Mesothelial cell of epicardium (in vitro differentiated cells): ENCODE data around the gene FFAR2. TPM values are rescaled to one million over a fixed set of nuclear protein-coding genes. Genes with fewer than 3 reads are reported as not detected.

Experiments used
- DNase-seq, 2 experiments: peaks; one replicate each; pipeline ENCODE4 v3.0.0; 2021; ENCODE audit warnings: low spot score in 2 of 2; ENCODE audit not compliant: unreplicated experiment in 2 of 2
- H3K27ac Mint-ChIP-seq: 2 replicates; pipeline ENCODE4 v1.8.0; 2021; ENCODE audit warnings: mixed read lengths
- H3K27me3 Mint-ChIP-seq: 2 replicates; pipeline ENCODE4 v1.8.0; 2021; ENCODE audit warnings: low read depth, mixed read lengths
- H3K36me3 Mint-ChIP-seq: 2 replicates; pipeline ENCODE4 v1.8.0; 2021; ENCODE audit warnings: mixed read lengths
- H3K4me1 Mint-ChIP-seq: 2 replicates; pipeline ENCODE4 v1.8.0; 2021; ENCODE audit warnings: mixed read lengths
- H3K4me3 Mint-ChIP-seq: 2 replicates; pipeline ENCODE4 v1.8.0; 2021; ENCODE audit warnings: mild to moderate bottlenecking, moderate library complexity, mixed read lengths
- H3K9me3 Mint-ChIP-seq: 2 replicates; pipeline ENCODE4 v1.8.0; 2021; ENCODE audit warnings: mixed read lengths
- total RNA-seq: library from RNA; stranded (reverse); gene quantifications from 3 replicates; pipeline ENCODE4 v1.2.1, GENCODE V29; 2021
- TF ChIP-seq, protein P1 (sequence below): fragments of 200-600 bp; sonication (generic); IDR thresholded peaks from one replicate; pipeline ENCODE4 v1.5.0; 2021; ENCODE audit warnings: antibody characterized with exemption; ENCODE audit not compliant: unreplicated experiment

The FFAR2 gene
- total RNA-seq, 1 donor from 2014 or later, result not detected

- no peaks in the 10 kb centered on the region for H3K9me3 Mint-ChIP-seq
- no peaks in the 10 kb centered on the region for H3K36me3 Mint-ChIP-seq
- H3K4me3 Mint-ChIP-seq, result no peak overlapping the region
- TF ChIP-seq, protein P1, sequence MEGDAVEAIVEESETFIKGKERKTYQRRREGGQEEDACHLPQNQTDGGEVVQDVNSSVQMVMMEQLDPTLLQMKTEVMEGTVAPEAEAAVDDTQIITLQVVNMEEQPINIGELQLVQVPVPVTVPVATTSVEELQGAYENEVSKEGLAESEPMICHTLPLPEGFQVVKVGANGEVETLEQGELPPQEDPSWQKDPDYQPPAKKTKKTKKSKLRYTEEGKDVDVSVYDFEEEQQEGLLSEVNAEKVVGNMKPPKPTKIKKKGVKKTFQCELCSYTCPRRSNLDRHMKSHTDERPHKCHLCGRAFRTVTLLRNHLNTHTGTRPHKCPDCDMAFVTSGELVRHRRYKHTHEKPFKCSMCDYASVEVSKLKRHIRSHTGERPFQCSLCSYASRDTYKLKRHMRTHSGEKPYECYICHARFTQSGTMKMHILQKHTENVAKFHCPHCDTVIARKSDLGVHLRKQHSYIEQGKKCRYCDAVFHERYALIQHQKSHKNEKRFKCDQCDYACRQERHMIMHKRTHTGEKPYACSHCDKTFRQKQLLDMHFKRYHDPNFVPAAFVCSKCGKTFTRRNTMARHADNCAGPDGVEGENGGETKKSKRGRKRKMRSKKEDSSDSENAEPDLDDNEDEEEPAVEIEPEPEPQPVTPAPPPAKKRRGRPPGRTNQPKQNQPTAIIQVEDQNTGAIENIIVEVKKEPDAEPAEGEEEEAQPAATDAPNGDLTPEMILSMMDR, result no peak
- DNase-seq, result no peak
- H3K4me1 Mint-ChIP-seq, result peaks cover 6% of the 10 kb centered on the region
- no peak overlapping the region for H3K27ac Mint-ChIP-seq
- peaks cover 47% of the 10 kb centered on the region for H3K27me3 Mint-ChIP-seq
Measured at GRCh38 chr19:35410487-35410886, 37.6 kb upstream of the FFAR2 start.

GRCh38 chr19:35414442-35414841 is 33.6 kb upstream of the FFAR2 start:
- TF ChIP-seq, protein P1, result no peak
- H3K4me3 Mint-ChIP-seq, result no peak overlapping the region
- H3K27ac Mint-ChIP-seq, result no peak overlapping the region
- H3K36me3 Mint-ChIP-seq, result no peaks in the 10 kb centered on the region
- DNase-seq, result no peak
- H3K9me3 Mint-ChIP-seq, result no peaks in the 10 kb centered on the region
- H3K27me3 Mint-ChIP-seq, result peaks cover 59% of the 10 kb centered on the region
- H3K4me1 Mint-ChIP-seq, result peaks cover 9% of the 10 kb centered on the region

GRCh38 chr19:35416331-35416730 is 31.7 kb upstream of the FFAR2 start:
- Mint-ChIP-seq H3K4me3 (no peak overlapping the region), H3K4me1 (peaks cover 9% of the 10 kb centered on the region), H3K27ac (no peak overlapping the region), H3K36me3 (no peaks in the 10 kb centered on the region), H3K27me3 (peaks cover 52% of the 10 kb centered on the region), H3K9me3 (no peaks in the 10 kb centered on the region)
- TF ChIP-seq, protein P1, result no peak
- no peak for DNase-seq

DNA sequence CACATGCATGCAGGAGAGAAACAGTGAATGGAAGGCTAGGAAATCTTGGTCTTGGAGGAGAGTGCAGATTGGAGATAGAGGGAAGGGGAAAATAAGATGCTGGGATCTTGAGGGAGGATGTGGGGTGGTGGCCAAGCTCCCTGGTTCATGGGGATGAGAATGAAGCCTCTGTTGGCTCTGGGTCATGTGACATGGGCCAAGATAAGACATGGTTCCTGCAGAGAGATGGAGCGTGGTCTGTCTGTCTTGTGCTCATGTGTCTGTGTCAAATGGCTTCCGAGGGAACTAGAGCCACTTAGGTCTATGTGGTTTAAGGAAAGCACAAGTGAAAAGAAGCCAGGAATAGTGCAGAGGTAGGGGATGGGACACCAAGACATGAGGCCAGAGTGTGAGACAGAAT is 30.8 kb upstream of the FFAR2 start:
- TF ChIP-seq, protein P1, result no peak
- Mint-ChIP-seq H3K36me3 (no peaks in the 10 kb centered on the region), H3K4me3 (no peak overlapping the region), H3K9me3 (no peaks in the 10 kb centered on the region), H3K27ac (no peak overlapping the region), H3K27me3 (peaks cover 48% of the 10 kb centered on the region), H3K4me1 (peaks cover 6% of the 10 kb centered on the region)
- DNase-seq, result no peak

- H3K4me3 Mint-ChIP-seq, result no peak overlapping the region
- TF ChIP-seq, protein P1, result no peak
- no peak for DNase-seq
- no peaks in the 10 kb centered on the region for H3K9me3 Mint-ChIP-seq
- no peaks in the 10 kb centered on the region for H3K36me3 Mint-ChIP-seq
- H3K27me3 Mint-ChIP-seq, result peaks cover 42% of the 10 kb centered on the region
- no peak overlapping the region for H3K27ac Mint-ChIP-seq
- H3K4me1 Mint-ChIP-seq, result peaks cover 6% of the 10 kb centered on the region
Measured at GRCh38 chr19:35417713-35418534, 30.1 kb upstream of the FFAR2 start.
